ENCODE data around the gene VILL.

VILL gene

GRCh38 chr3:37990527-37990926, at the start of gene VILL:
TSS of gene VILL (plus strand) at chr3:37990786. CDS start at chr3:37993673, 2,887 bp downstream.
- no peak for DNase-seq (ENCODE audit: low spot score)

GRCh38 chr3:37941608-37942508, 48.7 kb upstream of the VILL start:
- DNase-seq (ENCODE audit: low spot score): no peak

- no peak for DNase-seq (ENCODE audit: low spot score)
Observed at GRCh38 chr3:37942646-37943045, 47.9 kb upstream of the VILL start.

- DNase-seq (ENCODE audit: low spot score): no peak
Observed at GRCh38 chr3:37943126-37943525, 47.5 kb upstream of the VILL start.

- DNase-seq (ENCODE audit: low spot score): no peak
Observed at GRCh38 chr3:37943631-37944314, 46.8 kb upstream of the VILL start.

GRCh38 chr3:37944391-37944842, 46.2 kb upstream of the VILL start:
- DNase-seq (ENCODE audit: low spot score): no peak

- DNase-seq (ENCODE audit: low spot score): no peak
Observed at GRCh38 chr3:37945156-37945806, 45.3 kb upstream of the VILL start.

- DNase-seq (ENCODE audit: low spot score): no peak
Observed at GRCh38 chr3:37945807-37946530, 44.6 kb upstream of the VILL start.

- no peak for DNase-seq (ENCODE audit: low spot score)
Observed at GRCh38 chr3:37946531-37946889, 44.1 kb upstream of the VILL start.

- DNase-seq (ENCODE audit: low spot score): peak; percentile 74
Observed at GRCh38 chr3:37949866-37950265, 40.7 kb upstream of the VILL start.

GRCh38 chr3:37952564-37952963, 38.0 kb upstream of the VILL start:
- DNase-seq (ENCODE audit: low spot score): no peak

- no peak for DNase-seq (ENCODE audit: low spot score)
Observed at GRCh38 chr3:37953226-37953625, 37.4 kb upstream of the VILL start.

GRCh38 chr3:37953707-37954394, 36.7 kb upstream of the VILL start:
- DNase-seq (ENCODE audit: low spot score): no peak

- DNase-seq (ENCODE audit: low spot score): no peak
Observed at GRCh38 chr3:37954881-37955280, 35.7 kb upstream of the VILL start.

- DNase-seq (ENCODE audit: low spot score): peak; percentile 1
Observed at GRCh38 chr3:37955918-37956707, 34.5 kb upstream of the VILL start.

GRCh38 chr3:37956723-37957538, 33.7 kb upstream of the VILL start:
- DNase-seq (ENCODE audit: low spot score): peak; percentile 45

GRCh38 chr3:37957539-37957936, 33.0 kb upstream of the VILL start:
- no peak for DNase-seq (ENCODE audit: low spot score)

- no peak for DNase-seq (ENCODE audit: low spot score)
Observed at GRCh38 chr3:37961622-37962431, 28.8 kb upstream of the VILL start.

GRCh38 chr3:37963016-37963415, 27.6 kb upstream of the VILL start:
- DNase-seq (ENCODE audit: low spot score): no peak

Measured in left forelimb (tissue), 1 donor.